Measurements from ENCODE around the gene PPP1CA.
"Not testable (repeated sequence)": the region's sequence is repeated elsewhere in the genome, so short reads cannot be mapped to it uniquely, and the experiment has no call there.

PPP1CA gene

GRCh38 chr11:67434395-67434881, 32.8 kb upstream of the PPP1CA start:
- DNase-seq (ENCODE audit: low spot score) = no peak

- DNase-seq (ENCODE audit: low spot score) = no peak
These were observed 32.1 kb upstream of the PPP1CA start for GRCh38 chr11:67433536-67434394.

GRCh38 chr11:67432655-67433349, 31.1 kb upstream of the PPP1CA start:
- DNase-seq (ENCODE audit: low spot score) = no peak

GRCh38 chr11:67431346-67432249, 29.9 kb upstream of the PPP1CA start:
- no peak for DNase-seq (ENCODE audit: low spot score)

GRCh38 chr11:67429722-67430121, 28.1 kb upstream of the PPP1CA start:
- DNase-seq (ENCODE audit: low spot score) = no peak

DNA sequence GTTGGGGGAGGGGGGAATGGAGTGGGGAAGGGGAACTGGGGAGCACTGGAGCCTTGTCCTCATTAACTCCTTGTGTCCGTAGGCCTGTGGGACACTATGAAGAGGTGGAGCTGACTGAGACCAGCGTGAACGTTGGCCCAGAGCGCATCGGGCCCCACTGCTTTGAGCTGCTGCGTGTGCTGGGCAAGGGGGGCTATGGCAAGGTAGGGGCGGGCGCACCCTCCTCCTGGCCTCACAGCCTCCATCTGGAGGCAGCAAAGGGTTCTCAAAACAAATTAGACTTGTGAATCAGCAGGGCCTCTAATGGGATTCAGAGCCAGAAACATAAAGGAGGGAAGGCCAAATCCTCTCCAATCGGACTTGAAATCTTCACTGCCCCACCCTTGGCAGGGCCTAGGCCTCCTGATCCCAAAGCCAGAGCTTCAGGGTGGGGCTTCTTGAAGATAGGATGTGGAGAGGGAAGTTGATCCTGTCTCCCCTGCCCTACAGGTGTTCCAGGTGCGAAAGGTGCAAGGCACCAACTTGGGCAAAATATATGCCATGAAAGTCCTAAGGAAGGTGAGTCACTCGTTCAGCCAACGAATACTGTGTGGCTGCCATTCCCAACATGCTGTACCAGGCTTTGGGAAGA, 27.5 kb upstream of the PPP1CA start:
- no peak for DNase-seq (ENCODE audit: low spot score)

DNA sequence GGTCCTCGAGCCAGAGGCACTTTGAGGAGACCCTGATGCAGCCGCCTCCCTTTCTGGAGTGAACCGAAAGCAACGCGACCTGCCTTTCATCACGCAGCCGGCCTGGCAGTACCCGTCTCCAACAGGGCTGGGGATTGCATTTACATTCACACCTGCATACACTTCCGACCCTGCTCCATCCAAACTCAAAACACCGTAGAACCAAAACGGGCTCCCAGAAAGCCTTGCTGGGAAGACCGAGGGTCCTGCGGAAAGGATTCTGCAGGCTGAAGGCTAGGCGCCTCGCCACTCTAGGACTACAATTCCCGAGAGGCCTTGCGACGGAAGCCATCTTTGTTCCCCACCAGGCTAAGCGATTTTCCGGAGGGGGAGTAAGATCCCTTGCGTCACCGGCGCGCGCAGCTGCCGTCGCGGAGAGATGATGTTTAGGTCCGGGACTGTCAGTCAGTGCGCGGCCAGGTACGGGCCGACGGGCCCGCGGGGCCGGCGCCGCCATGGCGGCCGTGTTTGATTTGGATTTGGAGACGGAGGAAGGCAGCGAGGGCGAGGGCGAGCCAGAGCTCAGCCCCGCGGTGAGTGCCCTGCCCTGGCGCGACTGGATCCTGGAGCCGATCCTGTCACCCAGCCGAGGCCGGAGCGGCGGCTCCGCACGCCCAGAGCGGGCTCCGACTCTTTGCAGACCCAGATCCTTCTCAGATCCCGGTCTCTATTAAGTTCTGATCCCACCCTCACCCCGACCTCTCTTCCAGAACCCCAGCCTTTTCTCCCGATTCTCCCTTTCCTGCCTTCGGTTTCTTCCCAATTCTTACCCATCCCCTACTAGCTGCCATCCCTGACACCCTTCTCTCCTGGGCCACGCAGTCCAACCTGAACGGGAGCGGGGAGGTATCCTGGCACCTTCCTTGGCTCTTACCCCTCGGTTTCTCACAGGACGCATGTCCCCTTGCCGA, 26.7 kb upstream of the PPP1CA start, which contains the start of gene RPS6KB2:
Gene RPS6KB2, plus strand, starts transcription at position 443 of the 950 bp plus-strand sequence. Its CDS starts 52 bp downstream, at position 495.
- DNase-seq (ENCODE audit: low spot score) = peak; percentile 100

DNA sequence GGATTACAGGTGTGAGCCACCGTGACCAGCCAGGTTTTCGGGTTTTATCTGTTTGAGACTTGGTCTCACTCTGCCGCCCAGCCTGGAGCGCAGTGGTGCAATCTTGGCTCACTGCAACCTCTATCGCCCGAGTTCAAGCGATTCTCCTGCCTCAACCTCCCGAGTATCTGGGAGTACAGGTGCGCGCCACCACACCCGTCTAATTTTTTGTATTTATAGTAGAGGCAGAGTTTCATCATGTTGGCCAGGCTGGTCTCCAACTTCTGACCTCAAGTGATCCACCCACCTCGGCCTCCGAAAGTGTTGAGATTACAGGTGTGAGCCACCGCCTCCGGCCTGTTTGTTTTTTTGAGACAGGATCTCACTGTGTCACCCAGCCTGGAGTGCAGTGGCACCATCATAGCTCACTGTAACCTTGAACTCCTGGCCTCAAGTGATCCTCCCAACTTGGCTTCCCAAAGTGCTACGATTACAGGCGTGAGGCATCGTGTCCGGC, 25.8 kb upstream of the PPP1CA start:
- DNase-seq (ENCODE audit: low spot score) = not testable (repeated sequence)

DNA sequence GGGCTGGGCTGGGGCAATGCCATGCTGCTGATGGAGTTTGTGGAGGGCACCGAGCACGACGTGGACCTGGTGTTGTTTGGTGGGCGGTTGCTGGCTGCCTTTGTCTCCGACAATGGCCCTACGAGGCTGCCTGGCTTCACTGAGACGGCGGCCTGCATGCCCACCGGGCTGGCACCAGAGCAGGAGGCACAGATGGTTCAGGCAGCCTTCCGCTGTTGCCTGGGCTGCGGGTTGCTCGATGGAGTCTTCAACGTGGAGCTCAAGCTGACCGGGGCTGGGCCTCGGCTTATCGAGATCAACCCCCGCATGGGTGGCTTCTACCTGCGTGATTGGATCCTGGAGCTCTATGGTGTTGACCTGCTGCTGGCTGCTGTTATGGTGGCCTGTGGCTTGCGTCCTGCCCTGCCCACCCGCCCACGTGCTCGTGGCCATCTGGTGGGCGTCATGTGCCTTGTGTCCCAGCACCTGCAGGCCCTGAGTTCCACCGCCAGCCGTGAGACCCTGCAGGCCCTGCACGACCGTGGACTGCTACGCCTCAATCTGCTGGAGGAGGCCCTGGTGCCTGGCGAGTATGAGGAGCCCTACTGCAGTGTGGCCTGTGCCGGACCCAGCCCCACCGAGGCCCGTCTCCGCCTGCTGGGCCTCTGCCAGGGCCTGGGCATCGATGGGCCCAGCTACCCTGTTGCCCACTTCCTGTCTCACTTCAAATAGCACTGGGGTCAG, 22.4 kb upstream of the PPP1CA start:
- DNase-seq (ENCODE audit: low spot score) = no peak

DNA sequence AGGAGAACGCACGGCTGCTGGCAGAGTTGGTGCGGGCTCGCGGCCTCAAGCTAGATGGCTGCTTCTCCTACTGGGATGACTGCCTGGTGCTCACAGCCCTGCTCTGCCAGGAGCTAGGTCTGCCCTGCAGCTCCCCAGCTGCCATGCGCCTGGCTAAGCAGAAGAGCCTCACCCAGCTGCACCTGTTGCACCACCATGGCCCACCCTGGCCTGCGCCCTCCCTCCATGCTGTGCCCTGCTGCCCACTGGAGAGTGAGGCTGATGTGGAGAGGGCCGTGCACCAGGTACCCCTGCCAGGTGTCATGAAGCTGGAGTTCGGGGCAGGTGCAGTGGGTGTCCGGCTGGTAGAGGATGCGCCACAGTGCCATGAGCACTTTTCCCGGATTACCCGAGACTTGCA, 21.8 kb upstream of the PPP1CA start:
- no peak for DNase-seq (ENCODE audit: low spot score)

DNA sequence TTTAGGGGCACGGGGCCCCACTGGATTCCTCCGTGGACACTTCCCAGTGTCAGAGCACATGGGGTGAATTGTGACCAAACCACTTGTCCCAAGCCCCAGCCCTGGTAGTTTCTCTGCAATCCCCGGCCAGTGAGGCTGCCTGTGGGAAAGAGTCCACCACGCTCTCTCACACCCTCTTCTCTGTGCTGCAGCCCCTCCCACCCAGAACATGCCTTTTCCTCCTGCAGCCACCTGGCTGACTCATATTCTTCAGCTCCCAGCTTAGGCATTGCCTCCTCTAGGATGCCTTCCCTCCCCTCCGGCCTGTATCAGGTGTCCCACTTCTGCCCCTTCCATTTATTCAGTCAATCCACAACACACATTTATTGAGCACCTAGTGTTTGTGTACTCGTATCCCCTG, 21.2 kb upstream of the PPP1CA start:
- DNase-seq (ENCODE audit: low spot score) = no peak

DNA sequence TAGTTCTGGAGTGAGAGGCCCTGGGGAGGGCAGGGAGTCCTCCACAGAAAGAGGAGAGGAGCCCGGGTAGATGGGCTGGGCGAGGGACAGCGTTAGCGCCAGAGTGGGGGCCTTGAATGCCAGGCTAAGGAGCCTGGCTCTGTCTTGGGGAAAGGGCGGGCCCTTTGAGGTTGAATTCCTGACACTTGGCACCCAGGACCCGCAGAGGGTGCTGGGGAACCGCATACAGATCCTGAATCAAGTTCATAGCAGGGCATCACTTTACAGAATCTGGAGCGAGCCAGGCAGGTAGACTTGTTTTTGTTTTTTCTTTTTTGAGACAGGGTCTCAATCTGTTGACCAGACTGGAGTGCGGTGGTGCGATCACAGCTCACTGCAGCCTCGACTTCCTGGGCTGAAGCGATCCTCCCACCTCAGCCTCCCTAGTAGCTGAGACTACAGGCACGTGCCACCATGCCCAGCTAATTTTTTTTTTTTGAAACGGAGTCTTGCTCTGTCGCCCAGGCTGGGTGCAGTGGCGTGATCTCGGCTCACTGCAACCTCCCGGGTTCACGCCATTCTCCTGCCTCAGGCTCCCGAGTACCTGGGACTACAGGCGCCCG, 19.9 kb upstream of the PPP1CA start:
- DNase-seq (ENCODE audit: low spot score) = no peak

DNA sequence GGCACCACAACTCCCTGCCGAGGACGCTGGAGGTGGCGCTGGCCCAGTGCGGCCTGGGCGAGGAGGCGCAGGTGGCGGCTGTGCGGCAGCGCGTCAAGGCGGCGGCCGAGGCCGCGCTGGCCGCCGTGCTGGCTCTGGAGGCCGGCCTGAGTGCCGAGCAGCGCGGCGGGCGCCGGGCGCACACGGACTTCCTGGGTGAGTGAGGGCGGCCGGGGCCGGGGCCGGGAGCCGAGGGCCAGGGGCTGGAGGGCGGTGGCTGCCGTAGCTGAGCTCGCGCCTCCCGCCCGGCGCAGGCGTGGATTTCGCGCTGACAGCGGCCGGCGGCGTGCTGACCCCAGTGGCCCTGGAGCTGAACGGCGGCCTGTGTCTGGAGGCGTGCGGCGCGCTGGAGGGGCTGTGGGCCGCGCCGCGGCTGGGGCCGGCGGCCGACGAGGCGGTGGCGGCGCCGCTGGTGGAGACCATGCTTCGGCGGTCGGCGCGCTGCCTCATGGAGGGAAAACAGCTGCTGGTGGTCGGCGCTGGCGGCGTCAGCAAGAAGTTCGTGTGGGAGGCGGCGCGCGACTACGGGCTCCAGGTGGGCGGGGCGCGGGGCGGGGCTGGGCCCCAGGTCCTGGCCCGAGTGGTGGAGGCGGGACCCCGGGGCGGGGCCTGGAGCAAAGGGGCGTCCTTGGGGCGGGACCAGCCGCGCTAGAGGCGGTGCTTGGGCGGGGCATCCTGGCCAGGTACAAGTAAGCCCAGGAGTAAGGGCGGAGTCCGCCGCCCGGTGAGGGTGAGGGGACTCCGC, 19.2 kb upstream of the PPP1CA start:
- peak; percentile 98 for DNase-seq (ENCODE audit: low spot score)

GRCh38 chr11:67420147-67420645, 18.5 kb upstream of the PPP1CA start:
- DNase-seq (ENCODE audit: low spot score) = no peak

GRCh38 chr11:67419325-67420049, 17.8 kb upstream of the PPP1CA start:
- no peak for DNase-seq (ENCODE audit: low spot score)

DNA sequence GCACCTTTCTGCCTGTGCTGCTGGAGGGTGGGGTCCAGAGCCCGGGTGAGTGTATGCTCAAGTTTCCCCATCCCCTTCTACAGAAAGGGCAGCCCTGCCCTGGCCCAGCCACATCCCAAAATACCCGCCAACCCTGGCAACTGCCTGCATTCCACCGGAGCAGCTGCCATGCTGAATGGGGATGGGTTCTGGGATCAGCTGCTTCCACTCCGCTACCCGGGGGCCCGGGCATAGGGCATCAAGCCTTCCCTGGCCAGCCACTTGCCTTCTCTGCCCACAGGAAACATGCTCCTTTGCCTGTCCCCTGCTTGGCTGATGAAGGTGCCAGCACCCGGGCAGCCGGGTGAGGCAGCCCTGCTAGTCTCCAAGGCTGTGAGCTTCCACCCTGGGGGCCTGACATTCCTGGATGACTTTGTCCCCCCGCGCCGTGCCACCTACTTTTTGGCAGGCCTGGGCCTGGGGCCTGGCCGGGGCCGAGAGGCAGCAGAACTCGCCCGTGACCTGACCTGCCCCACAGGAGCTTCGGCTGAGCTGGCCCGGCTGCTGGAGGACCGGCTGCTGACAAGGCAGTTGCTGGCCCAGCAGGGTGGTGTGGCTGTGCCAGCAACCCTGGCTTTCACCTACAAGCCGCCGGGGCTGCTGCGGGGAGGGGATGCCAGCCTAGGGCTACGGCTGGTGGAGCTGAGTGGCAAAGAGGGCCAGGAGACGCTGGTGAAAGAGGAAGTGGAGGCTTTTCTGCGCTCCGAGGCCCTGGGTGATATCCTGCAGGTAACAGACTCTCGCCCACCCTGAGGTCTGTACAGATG, 17.0 kb upstream of the PPP1CA start:
- DNase-seq (ENCODE audit: low spot score) = no peak

DNA sequence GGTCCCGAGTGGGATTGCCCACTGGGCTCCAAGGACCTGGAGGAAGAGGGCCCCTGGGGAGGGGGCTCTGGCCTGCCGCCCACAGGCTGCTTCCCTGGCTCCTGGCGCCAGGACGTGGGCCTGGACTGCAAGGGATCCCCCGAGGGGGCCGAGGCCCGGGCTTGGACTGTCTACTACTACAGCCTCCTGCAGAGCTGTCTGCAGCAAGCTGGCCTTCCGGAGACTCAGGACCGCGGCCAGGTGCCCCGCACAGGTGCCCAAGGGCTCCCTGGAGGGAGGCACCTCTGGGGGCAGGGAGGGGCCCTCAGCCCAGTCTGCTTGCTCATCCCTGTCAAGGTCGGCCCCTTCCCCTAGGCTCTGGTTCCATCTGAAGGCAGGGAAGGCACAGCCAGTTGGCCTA, 15.8 kb upstream of the PPP1CA start:
- no peak for DNase-seq (ENCODE audit: low spot score)

Data from ecto neural progenitor cell (in vitro differentiated cells).